Astrocyte of the cerebellum (primary cell): Measurements from ENCODE around the gene TMEM237.

ENCODE experiments used
- DNase-seq: peaks from one replicate; pipeline ENCODE4 v3.0.0-alpha.2; 2011; ENCODE audit warnings: low read depth
- H3K4me3 ChIP-seq: 2 replicates; pipeline ENCODE4 v1.5.1; 2011; ENCODE audit warnings: mild to moderate bottlenecking, low read depth, low read length, moderate library complexity
- CTCF ChIP-seq: IDR thresholded peaks from 2 replicates; pipeline ENCODE4 v1.5.1; 2012; ENCODE audit warnings: low read length, low read depth, moderate library complexity, mild to moderate bottlenecking; ENCODE audit errors: missing control alignments
- in situ Hi-C: cut with HindIII; loops from 2 replicates; pipeline ENCODE4 v1.10.0; 2017; ENCODE audit warnings: low sequenced_read_pairs

Gene TMEM237

GRCh38 chr2:201579536-201579935, 63.8 kb downstream of the TMEM237 start:
- in situ Hi-C loops, result no loop called here
- no peak for TF ChIP-seq CTCF
- DNase-seq, result peak; percentile 9
- no peak overlapping the region for H3K4me3 ChIP-seq

GRCh38 chr2:201575971-201576370, 67.3 kb downstream of the TMEM237 start:
- H3K4me3 ChIP-seq, result no peak overlapping the region
- TF ChIP-seq CTCF, result no peak
- in situ Hi-C loops, result no loop called here
- DNase-seq, result no peak

DNA sequence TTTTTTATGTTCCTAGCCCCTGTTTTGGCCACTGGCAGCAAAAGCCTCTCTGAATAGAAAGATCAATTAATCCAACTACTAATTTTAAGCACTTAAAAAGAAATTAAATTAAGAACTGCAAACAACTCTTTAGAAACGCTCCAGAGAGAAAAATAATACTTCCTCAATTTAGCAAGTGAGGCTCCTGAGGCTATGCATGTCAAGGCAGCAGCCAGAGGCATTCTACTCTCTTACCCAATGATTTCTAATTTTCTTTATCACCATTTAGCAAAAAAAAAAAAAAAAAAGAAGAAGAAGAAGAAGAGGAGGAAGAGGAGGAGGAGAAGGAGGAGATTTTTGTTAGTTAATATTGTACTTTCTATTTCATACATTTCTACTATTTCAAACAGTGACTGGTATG, 68.5 kb downstream of the TMEM237 start:
- H3K4me3 ChIP-seq, result no peak overlapping the region
- DNase-seq, result no peak
- in situ Hi-C loops, result no loop called here
- no peak for TF ChIP-seq CTCF

GRCh38 chr2:201572846-201573508, 70.3 kb downstream of the TMEM237 start:
- TF ChIP-seq CTCF, result no peak
- DNase-seq, result no peak
- H3K4me3 ChIP-seq, result no peak overlapping the region
- in situ Hi-C loops, result no loop called here
